HG02840 (cell line): Measurements from ENCODE around the gene MAFG.
A peak's percentile ranks its signal among the peaks of the same experiment; 100 is the strongest.

Source experiments
- ATAC-seq: cut with Tn5 transposase; IDR thresholded peaks from one replicate; pipeline ENCODE4 v1.9.1; 2021; ENCODE audit warnings: mild to moderate bottlenecking, moderate library complexity, moderate number of reproducible peaks; ENCODE audit not compliant: unreplicated experiment, low FRiP score

The MAFG gene

DNA sequence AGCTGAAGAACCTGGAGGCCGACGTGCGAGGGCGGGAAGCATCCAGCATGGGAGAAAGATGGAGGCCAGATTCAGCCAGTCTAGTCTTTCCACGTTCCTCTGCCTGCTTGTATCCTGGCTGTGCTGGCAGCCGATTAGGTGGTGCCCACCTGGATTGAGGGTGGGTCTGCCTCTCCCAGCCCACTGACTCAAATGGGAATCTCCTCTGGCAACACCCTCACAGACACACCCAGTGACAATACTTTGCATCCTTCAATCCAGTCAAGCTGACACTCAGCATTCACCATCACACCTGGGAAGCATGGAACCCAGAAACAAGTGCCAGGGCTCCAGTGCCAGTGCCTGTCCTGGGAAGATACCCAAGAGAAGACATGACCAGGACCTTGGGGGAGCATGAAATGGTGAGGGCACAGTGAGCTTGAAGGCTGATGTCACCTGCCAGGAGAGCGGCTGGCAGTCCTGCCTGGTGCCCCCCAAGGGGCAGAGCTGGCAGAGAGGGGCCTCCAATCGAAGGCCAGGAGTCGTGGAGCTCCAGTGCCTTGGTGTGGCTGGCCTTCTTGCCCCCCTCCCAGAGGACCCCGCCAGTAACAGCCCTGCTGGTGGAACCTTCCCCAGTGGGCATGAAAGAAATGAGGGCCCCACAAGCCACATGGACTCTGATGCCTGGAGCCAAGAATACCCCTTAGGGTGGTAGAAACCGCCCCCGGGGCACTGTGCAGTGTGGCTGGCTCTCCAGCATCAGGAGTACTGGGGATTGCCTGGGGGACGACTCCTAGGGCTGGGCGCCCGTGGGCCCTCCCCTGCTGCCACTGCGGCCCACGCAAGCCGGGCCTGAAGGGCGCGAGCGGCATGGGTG lies 26.1 kb downstream of the MAFG start:
- ATAC-seq = no peak

DNA sequence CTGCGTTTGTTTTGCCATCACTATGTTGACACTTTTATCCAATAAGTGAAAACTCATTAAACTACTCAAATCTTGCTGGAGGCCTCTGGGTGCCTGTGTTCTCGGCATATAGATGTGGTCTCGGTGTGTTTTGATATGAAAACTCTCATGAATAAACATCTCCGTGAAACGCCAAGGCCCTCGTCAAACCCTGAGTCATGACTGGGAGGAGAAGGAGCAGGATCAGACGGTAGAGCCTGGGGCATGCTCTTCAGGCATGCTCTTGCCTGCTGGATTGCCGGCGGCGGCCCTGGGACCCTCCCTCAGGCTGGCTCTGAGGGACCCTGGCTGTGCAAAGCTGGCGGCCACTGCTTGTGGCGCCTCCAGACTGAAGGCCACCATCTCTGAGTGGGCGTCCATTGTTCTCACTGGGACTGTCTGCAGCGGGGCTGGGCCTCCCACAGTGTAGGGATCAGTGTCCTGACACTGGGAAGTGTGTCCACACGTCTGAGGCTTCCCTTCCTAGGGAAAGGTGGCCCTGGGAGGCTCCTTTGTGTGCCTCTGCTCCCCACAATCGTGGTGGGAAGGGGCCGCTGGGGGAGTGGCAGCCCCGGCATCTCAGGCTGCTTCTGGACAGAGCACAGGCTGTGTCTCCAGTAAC lies 27.2 kb downstream of the MAFG start:
- ATAC-seq = no peak

DNA sequence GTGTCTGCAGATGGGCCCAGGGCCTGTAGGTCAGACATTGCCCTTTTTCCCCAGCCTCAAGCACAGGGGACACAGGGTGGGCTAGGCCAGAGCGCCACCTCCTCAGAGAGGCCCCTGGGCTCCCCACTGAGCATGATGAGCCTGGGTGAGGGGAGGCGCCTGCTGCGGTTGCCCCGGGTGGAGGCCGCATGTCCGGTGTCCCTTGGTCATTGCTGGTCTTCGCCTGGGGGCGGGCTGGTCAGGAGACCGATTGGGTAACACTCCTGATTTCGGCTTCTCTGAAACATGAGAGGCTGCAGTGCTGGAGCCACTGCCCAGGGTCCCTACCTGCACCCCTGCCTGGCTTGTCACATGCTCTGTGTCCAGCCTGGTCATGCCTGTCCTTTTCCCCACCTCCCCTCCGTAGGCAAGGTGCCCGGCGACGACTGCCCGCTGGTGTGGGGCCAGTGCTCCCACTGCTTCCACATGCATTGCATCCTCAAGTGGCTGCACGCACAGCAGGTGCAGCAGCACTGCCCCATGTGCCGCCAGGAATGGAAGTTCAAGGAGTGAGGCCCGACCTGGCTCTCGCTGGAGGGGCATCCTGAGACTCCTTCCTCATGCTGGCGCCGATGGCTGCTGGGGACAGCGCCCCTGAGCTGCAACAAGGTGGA lies 27.9 kb downstream of the MAFG start:
- ATAC-seq = no peak

DNA sequence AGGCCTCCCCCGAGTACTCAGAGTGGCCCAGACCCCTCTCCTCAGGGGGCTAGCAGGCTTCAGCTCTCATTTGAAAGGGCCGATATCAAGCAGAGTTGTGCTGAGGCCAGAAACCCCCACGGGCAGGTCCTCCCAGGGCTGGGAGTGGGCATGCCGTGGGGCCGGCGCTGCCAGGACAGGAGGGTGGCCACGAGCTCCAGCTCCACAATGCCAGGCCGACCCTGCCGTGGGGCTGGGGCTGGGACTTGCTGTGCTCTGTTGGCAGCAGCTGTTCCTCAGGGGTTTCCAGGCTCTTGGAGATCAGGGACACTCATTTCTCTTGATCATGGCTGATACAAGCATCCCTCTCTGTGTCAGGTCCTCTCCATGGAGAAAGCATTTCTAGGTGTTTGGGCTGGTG lies 28.6 kb downstream of the MAFG start:
- ATAC-seq = no peak

- no peak for ATAC-seq
Measured at GRCh38 chr17:81898029-81898866, 29.3 kb downstream of the MAFG start.

DNA sequence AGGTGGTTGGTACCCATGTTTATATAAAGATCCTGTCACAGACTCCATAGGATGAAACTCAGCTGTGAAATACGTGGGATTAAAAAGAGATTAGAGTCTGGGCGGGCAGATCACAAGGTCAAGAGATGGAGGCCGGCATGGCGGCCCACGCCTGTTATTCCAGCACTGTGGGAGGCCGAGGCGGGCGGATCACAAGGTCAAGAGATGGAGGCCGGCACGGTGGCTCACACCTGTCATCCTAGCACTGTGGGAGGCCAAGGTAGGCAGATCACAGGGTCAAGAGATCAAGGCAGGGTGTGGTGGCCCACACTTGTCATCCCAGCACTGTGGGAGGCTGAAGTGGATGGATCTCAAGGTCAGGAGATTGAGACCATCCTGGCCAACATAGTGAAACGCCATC lies 32.1 kb downstream of the MAFG start:
- ATAC-seq = no peak

- ATAC-seq = no peak
Measured at GRCh38 chr17:81891303-81891552, 36.3 kb downstream of the MAFG start.

DNA sequence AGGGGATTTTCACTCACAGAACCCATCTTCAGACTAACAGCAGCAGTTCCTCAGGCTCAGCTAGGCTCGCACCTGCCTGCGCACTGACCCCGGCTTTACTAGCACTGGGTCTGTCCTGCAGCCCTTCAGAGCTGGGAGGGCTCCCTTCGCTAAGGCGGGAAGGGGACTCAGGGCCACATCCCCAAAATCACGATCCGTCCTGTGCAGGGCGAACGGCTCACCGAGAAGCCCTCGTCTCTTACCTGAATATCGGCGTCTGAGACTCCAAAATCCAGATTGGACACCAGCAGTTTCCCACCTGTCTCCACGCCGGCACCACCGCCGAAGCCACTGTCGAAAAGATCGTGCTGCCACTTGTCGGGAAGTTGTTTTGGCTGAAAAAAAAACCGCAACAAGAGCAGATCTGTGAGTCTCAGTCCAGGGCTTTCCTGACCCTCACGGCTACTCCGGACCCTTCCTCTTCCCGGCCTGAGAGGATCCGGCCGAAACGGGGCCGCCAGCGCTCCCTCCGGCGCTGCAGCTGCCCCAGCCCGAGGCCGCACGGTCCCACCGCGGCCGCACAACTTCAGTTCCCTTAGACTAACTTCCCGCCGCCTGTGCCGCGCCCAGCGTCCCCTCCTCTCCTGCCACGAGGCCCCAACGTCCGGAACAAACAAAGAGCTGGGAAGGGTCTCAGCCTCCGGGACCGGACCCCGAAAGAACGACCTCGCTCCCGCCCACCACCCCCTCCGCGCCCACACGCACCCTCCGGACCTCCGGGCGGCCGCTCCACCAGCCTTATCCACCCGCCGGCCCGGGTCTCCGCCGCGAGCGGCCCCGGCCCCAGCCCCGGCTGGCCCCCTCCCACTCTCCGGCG lies 36.9 kb downstream of the MAFG start:
- peak; percentile 13 for ATAC-seq

- ATAC-seq = no peak
Measured at GRCh38 chr17:81889602-81890001, 37.9 kb downstream of the MAFG start.

GRCh38 chr17:81888988-81889595 lies 38.4 kb downstream of the MAFG start:
- ATAC-seq = no peak

- ATAC-seq = no peak
Measured at GRCh38 chr17:81888105-81888987, 39.2 kb downstream of the MAFG start.

DNA sequence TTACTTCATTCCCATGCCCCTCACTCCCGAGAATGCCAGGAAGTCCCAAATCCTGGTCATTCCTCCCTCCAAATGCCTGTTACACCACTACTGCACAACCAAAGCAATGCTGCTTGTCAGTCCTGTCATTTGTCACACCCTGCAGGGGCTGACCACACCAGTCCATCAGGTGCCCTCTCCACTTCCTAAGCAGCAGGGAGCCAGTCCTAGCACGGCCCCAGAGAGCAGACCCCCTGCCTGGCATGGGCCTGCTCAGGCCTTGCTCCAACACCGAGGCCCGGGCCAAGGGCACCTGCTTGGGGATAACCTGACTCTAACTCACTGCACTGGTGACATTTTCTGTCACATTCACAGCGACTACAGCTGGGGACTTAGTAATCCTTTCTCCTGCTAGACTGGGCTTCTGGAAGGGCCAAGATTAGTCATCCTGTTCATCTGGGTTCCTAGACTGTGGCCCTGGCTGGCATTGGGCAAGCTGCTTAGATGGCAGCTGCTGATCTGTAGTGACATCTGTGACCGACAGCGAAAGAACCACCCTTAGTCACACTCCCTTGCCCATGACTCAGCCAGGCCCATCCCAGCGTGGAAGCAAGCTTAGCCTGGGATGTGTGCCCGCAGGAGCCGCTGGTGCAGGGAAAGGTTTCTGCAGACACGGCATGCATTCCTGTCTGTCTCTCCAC lies 41.5 kb downstream of the MAFG start:
- ATAC-seq = no peak

DNA sequence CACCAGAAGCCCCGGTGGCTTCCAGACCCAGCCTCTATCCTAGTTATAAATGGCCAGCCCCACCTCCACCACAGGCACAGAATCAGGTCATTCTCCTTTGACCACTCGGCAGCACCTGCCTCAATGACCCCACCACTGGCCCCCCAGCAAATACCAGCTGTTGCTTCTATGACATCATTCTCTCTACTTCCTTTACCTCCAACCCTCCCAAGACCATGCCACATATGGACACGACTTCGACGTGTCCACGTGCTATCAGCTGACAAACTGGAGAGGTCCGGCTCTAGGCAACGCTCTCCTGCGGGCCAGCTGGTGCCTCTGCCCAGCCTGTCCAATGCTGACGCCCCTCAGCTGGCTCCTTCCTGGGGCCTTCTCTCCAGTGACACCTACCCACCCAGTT lies 42.1 kb downstream of the MAFG start:
- no peak for ATAC-seq

DNA sequence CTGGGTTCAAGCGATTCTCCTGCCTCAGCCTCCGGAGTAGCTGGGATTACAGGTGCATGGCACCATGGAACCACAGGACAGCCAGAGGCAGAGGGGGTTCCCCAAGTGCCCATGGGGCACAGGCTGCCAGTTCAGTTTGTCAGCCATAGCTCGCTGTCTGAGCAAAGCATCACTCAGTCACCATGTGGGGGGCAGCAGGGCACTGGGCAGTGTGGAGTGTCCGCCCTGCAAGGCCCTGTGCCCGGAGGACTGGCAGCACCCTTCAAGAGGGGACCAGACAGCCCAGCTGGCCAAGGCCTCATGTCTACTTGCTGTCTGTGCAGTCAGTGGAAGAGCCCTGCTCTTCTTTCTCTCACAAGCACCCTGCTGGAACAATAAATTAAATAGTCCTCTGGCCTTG lies 42.6 kb downstream of the MAFG start:
- ATAC-seq = no peak

DNA sequence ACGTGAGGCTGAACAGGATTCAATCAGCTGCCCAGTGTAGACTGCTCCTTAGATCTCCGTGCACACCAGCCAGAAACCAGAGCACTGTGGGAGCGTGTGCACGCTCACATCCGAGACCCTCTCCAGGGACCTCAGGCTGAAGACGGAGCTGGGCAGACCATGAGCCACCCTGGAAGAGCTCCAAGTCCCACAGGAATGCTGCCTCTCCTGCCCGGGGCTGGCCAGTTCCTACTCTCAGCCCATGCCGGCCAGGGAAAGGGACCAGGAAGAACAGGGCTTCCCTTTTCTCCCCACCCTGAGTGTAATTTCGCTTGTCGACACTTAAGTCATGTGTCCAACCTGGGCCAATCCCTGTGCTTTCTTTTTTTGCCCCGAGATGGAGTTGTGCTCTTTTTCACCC lies 43.0 kb downstream of the MAFG start:
- ATAC-seq = no peak

DNA sequence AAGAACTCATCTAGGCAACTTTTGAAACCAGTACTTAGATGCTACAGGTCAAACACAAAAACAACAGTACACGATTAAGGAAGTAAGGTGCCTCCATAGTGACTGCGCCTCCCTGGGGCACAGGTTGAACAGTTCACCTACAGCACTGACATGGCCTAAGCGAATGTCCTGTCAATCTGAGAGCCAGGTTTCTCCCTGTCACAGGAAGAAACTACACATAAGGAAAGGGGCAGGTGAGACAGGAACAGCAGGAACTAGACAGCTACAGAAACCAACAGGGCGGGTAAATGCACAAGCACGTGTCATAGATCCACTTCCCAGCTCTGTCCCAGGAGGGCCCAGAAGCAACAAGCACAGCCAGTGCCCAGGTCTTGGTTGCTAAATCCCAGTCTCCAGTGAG lies 48.4 kb downstream of the MAFG start:
- no peak for ATAC-seq

- no peak for ATAC-seq
Measured at GRCh38 chr17:81878294-81878693, 49.2 kb downstream of the MAFG start.

DNA sequence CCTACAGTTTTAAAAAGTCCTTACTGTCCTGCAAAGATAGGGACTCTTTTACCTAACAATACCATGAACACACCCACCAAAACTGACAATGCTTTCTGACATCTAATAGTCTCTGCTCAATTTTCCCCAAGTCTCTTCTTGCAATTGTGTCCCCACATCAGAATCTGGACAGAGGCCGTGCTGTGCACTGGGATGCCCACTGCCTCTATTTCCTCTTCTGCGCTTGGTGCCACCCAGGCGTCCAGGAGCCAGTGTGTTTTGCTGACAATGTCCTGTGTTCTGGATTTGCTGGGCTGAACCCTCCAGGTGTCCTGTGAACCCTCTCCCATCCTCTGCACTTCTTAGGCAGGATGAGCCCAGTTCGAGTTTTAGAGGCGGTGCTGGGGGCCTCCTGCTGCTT lies 50.0 kb downstream of the MAFG start:
- no peak for ATAC-seq
